ENCODE data around the gene LIMA1.

Gene LIMA1

DNA sequence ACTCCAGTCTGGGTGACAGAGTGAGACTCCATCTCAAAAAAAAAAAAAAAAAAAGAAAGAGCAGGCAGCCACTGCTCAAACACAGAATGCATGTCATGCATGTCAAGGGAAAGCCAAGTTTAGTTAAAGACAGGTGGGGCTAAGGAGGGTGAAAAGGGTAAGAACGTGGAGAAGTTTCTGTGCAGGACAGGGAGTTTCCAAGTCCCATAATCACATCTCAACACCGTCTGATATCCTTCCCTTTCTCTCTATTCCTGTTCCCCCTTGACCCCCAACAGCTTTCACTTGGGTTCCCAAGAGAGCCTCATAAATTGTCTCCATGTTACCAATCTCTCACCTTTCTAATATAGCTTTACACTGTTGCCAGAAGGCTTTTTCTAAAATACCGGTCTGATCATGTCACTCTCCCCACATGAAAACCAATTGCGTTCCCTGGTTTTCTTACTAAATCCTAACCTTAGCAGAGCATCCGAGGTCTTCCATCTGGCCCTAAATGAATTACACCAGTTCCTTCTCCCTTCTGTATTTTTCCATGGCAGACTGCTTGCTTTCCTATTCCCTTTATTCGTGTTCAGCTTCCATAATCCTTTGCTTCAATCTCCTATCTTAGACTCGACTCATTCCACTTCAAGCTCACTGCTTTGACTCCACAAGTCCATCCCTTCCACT, 37.0 kb downstream of the LIMA1 start:
- Histone ChIP-seq H3F3A (ENCODE audit: insufficient read depth) (no peaks in the 10 kb centered on the region), H3K36me3 (ENCODE audit: low read length) (no peaks in the 10 kb centered on the region), H3K4me3 (ENCODE audit: insufficient read depth, low read length, poor library complexity, severe bottlenecking) (no peak overlapping the region), H4K20me1 (ENCODE audit: low read depth, low read length) (0 out of 2 replicates have a peak, but pooled peaks cover 3% of the 10 kb centered on the region), H2AFZ (ENCODE audit: low read depth, low read length, severe bottlenecking) (no peak overlapping the region), H3K9me2 (replicated peaks; ENCODE audit: insufficient read depth, low read length) (no peaks in the 10 kb centered on the region), H3K9me3 (ENCODE audit: insufficient read depth, low read length) (no peaks in the 10 kb centered on the region), H3K4me2 (ENCODE audit: low read depth, low read length, poor library complexity, severe bottlenecking) (no peak overlapping the region), H3K27me3 (ENCODE audit: low read length) (no peaks in the 10 kb centered on the region), H3K79me2 (ENCODE audit: insufficient read depth, low read length) (no peaks in the 10 kb centered on the region), H3K9ac (ENCODE audit: low read length) (no peak overlapping the region), H3K27ac (ENCODE audit: low read depth, low read length) (no peak overlapping the region)
- no peak for TF ChIP-seq EZH2phosphoT487 (conservative IDR thresholded peaks at IDR 0.05; ENCODE audit: low read length)
- TF ChIP-seq, protein P1, sequence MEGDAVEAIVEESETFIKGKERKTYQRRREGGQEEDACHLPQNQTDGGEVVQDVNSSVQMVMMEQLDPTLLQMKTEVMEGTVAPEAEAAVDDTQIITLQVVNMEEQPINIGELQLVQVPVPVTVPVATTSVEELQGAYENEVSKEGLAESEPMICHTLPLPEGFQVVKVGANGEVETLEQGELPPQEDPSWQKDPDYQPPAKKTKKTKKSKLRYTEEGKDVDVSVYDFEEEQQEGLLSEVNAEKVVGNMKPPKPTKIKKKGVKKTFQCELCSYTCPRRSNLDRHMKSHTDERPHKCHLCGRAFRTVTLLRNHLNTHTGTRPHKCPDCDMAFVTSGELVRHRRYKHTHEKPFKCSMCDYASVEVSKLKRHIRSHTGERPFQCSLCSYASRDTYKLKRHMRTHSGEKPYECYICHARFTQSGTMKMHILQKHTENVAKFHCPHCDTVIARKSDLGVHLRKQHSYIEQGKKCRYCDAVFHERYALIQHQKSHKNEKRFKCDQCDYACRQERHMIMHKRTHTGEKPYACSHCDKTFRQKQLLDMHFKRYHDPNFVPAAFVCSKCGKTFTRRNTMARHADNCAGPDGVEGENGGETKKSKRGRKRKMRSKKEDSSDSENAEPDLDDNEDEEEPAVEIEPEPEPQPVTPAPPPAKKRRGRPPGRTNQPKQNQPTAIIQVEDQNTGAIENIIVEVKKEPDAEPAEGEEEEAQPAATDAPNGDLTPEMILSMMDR (IDR thresholded peaks at IDR 0.05; ENCODE audit: insufficient read depth, low read length, poor library complexity, severe bottlenecking) = no peak

- H3K36me3 ChIP-seq (ENCODE audit: low read length) = no peaks in the 10 kb centered on the region
- H3K27me3 ChIP-seq (ENCODE audit: low read length) = no peaks in the 10 kb centered on the region
- no peak overlapping the region for H3K4me3 ChIP-seq (ENCODE audit: insufficient read depth, low read length, poor library complexity, severe bottlenecking)
- H3F3A ChIP-seq (ENCODE audit: insufficient read depth) = no peaks in the 10 kb centered on the region
- no peaks in the 10 kb centered on the region for H3K9me2 ChIP-seq (replicated peaks; ENCODE audit: insufficient read depth, low read length)
- H3K9me3 ChIP-seq (ENCODE audit: insufficient read depth, low read length) = no peaks in the 10 kb centered on the region
- no peak overlapping the region for H3K4me2 ChIP-seq (ENCODE audit: low read depth, low read length, poor library complexity, severe bottlenecking)
- TF ChIP-seq, protein P1 (IDR thresholded peaks at IDR 0.05; ENCODE audit: insufficient read depth, low read length, poor library complexity, severe bottlenecking) = no peak
- no peak for TF ChIP-seq EZH2phosphoT487 (conservative IDR thresholded peaks at IDR 0.05; ENCODE audit: low read length)
- H3K9ac ChIP-seq (ENCODE audit: low read length) = no peak overlapping the region
- no peaks in the 10 kb centered on the region for H4K20me1 ChIP-seq (ENCODE audit: low read depth, low read length)
- no peak overlapping the region for H2AFZ ChIP-seq (ENCODE audit: low read depth, low read length, severe bottlenecking)
- no peaks in the 10 kb centered on the region for H3K79me2 ChIP-seq (ENCODE audit: insufficient read depth, low read length)
- no peak overlapping the region for H3K27ac ChIP-seq (ENCODE audit: low read depth, low read length)
Observed at GRCh38 chr12:50243507-50243906, 39.8 kb downstream of the LIMA1 start.

DNA sequence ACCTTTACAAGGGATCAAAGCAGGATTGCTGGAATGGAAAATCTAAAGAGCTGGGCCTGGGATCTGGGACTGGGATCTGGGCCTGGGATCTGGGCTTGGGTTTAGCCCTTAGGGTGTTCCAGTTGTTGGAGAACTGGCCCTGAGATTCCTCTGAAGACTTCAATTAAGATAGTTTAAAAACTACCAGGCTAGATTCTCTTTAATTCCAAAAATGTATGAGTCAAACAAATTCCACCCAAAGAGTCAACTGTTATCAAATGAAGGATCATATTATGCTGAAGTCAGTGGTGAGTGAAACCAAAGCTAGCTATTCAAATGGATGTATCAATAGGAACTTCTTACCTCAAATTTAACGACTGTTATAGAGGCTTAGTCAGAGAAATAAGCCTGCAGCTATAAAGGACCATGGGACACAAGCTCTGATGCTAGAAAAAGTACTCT, 40.5 kb downstream of the LIMA1 start:
- H3K4me2 ChIP-seq (ENCODE audit: low read depth, low read length, poor library complexity, severe bottlenecking) = no peak overlapping the region
- H3K9me2 ChIP-seq (replicated peaks; ENCODE audit: insufficient read depth, low read length) = no peaks in the 10 kb centered on the region
- no peaks in the 10 kb centered on the region for H4K20me1 ChIP-seq (ENCODE audit: low read depth, low read length)
- no peaks in the 10 kb centered on the region for H3K36me3 ChIP-seq (ENCODE audit: low read length)
- H3K9me3 ChIP-seq (ENCODE audit: insufficient read depth, low read length) = no peaks in the 10 kb centered on the region
- TF ChIP-seq, protein P1 (IDR thresholded peaks at IDR 0.05; ENCODE audit: insufficient read depth, low read length, poor library complexity, severe bottlenecking) = no peak
- TF ChIP-seq EZH2phosphoT487 (conservative IDR thresholded peaks at IDR 0.05; ENCODE audit: low read length) = no peak
- H3K79me2 ChIP-seq (ENCODE audit: insufficient read depth, low read length) = no peaks in the 10 kb centered on the region
- H3K27ac ChIP-seq (ENCODE audit: low read depth, low read length) = no peak overlapping the region
- no peaks in the 10 kb centered on the region for H3F3A ChIP-seq (ENCODE audit: insufficient read depth)
- no peak overlapping the region for H3K9ac ChIP-seq (ENCODE audit: low read length)
- H3K27me3 ChIP-seq (ENCODE audit: low read length) = no peaks in the 10 kb centered on the region
- H3K4me3 ChIP-seq (ENCODE audit: insufficient read depth, low read length, poor library complexity, severe bottlenecking) = no peak overlapping the region
- no peak overlapping the region for H2AFZ ChIP-seq (ENCODE audit: low read depth, low read length, severe bottlenecking)
